ENCODE data around the gene MRO. TPM values are rescaled to one million over a fixed set of nuclear protein-coding genes. Genes with fewer than 3 reads are reported as not detected.

Gene MRO
- total and polyA plus RNA-seq, 12 donors: 0.22 to 4.3 (median 1.6) TPM

GRCh38 chr18:50793641-50794565 lies 25.9 kb downstream of the MRO start:
- no peak for ATAC-seq
- WGBS, 2 donors: 83 to 85% methylated on average over 10 of the region's 10 CpGs
- TF ChIP-seq CTCF (IDR thresholded peaks at IDR 0.05): no peak

GRCh38 chr18:50792885-50793284 lies 26.9 kb downstream of the MRO start:
- no peak for TF ChIP-seq CTCF (IDR thresholded peaks at IDR 0.05)
- Histone ChIP-seq H3K27ac (no peak overlapping the region), H3K27me3 (peaks cover 0 to 30% (median 4%) of the 10 kb centered on the region in 7 donors), H3K4me1 (no peaks in the 10 kb centered on the region), H3K36me3 (no peaks in the 10 kb centered on the region), H3K4me3 (no peak overlapping the region), H3K9me3 (no peaks in the 10 kb centered on the region)
- 93 to 97% methylated on average over 5 of the region's 5 CpGs for WGBS, 2 donors
- ATAC-seq (no peak), DNase-seq (no peak)
- intact Hi-C loops (cut with DNase I): no loop called here

More at GRCh38 chr18:50793641-50794565, 25.9 kb downstream of the MRO start:
- no peak overlapping the region for H3K27ac ChIP-seq
- H3K36me3 ChIP-seq: no peaks in the 10 kb centered on the region
- no peaks in the 10 kb centered on the region for H3K9me3 ChIP-seq
- peaks cover 0 to 30% (median 4%) of the 10 kb centered on the region in 7 donors for H3K27me3 ChIP-seq
- no peaks in the 10 kb centered on the region for H3K4me1 ChIP-seq
- intact Hi-C loops (cut with DNase I): no loop called here
- no peak for DNase-seq
- H3K4me3 ChIP-seq: no peak overlapping the region

GRCh38 chr18:50791599-50792438 lies 28.0 kb downstream of the MRO start:
- H3K9me3 ChIP-seq: no peaks in the 10 kb centered on the region
- no peaks in the 10 kb centered on the region for H3K36me3 ChIP-seq
- ATAC-seq: no peak
- H3K4me3 ChIP-seq: no peak overlapping the region
- WGBS, 2 donors: 85 to 87% methylated on average over 4 of the region's 4 CpGs
- no peaks in the 10 kb centered on the region for H3K4me1 ChIP-seq
- DNase-seq: no peak
- intact Hi-C loops (cut with DNase I): no loop called here
- no peak for TF ChIP-seq CTCF (IDR thresholded peaks at IDR 0.05)
- peaks cover 0 to 30% (median 3%) of the 10 kb centered on the region in 7 donors for H3K27me3 ChIP-seq
- H3K27ac ChIP-seq: no peak overlapping the region

GRCh38 chr18:50790948-50791347 lies 28.9 kb downstream of the MRO start:
- Histone ChIP-seq H3K4me1 (no peaks in the 10 kb centered on the region), H3K27me3 (peaks cover 0 to 28% (median 3%) of the 10 kb centered on the region in 7 donors), H3K27ac (no peak overlapping the region), H3K4me3 (no peak overlapping the region), H3K9me3 (no peaks in the 10 kb centered on the region), H3K36me3 (no peaks in the 10 kb centered on the region)
- ATAC-seq (no peak), DNase-seq (no peak)
- intact Hi-C loops (cut with DNase I): no loop called here
- TF ChIP-seq CTCF (IDR thresholded peaks at IDR 0.05): no peak
- WGBS, 2 donors: 60 to 62% methylated on average over 3 of the region's 3 CpGs

Data from heart right ventricle (tissue), 16 donors.